ENCODE results near the gene CPNE5.

GRCh38 chr6:36766399-36766945 lies 72.8 kb downstream of the CPNE5 start:
- TF ChIP-seq CTCF (conservative IDR thresholded peaks at IDR 0.05; ENCODE audit: low read depth, low read length), result no peak
- no peak for TF ChIP-seq EZH2 (IDR thresholded peaks at IDR 0.05; ENCODE audit: low read length, unreplicated experiment)
